ENCODE data around the gene FAM171A2. TPM values are rescaled to one million over a fixed set of nuclear protein-coding genes. Genes with fewer than 3 reads are reported as not detected.
"Not testable (repeated sequence)": the region's sequence is repeated elsewhere in the genome, so short reads cannot be mapped to it uniquely, and the experiment has no call there.

FAM171A2 gene
- total RNA-seq (2014; rRNA removed; shearing (Covaris generic)): 2.8 and 3.0 TPM in 2 replicates
- polyA plus RNA-seq (2014; cell fraction: nucleus; rRNA removed): 4.6 and 6.0 TPM in 2 replicates

DNA sequence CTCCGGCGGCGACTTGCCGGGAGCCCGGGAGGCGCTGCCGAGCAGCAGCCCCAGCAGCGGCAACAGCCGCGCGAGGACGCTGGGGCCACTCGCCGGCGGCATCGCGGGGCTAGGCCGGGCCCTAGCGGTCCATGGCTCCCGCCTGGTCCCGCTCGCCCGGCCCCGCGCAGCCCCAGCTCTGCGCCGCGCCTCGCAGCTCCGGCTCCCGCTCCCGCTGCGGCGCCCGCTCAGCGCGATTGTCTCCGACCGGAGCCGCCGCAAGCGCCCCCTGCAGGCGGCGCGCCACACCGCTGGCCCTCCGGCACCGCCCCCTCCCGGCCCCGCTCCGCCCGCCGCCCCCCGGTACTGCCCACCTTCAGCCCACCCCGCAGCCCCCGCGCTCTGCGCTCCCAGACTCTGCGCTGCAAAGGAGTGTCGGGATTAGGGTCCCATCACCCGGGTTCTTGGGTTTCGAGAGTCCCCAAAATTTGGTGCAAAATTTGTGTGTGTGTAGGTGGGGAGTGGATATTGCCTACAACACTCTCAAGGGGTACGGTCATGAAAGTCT is at the start of gene FAM171A2:
TSS of gene FAM171A2 (minus strand) at position 241 of the 547 bp plus-strand sequence. CDS start at position 102, 139 bp downstream.
- DNase-seq (ENCODE audit: extremely low read depth, low read depth): peak; percentile 46

DNA sequence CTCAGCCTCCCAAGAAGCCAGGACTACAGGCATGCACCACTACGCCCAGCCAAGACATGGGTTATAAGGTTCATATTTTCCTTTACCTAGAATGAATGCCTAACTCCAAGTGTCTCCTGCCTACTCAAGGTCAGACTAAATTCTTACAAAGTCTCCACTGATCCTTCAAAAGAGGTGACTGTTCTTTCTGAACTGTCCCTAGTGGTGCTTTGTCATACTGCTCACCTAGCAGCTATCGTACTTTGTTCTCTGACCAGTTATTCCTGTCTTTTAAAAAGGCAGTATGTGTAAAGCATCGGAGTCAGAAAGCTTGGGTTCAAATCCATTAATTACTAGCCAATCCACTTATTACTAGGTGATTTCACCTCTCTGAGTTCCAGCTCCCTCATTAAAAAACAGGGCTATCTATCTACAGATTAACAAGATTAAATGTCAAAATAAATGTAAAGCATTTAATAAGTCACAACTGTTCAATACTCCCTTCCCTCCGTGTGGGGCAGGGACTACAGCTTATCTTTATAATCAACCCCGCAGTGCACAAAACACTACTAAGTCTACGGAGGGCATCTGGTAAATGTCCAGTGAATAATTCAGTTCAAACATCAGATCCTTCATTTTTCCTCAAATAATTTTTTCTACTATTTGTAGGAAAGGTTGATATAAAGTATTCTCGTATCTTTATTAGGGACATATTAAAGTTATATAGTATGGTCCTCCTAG is 45.8 kb upstream of the FAM171A2 start:
- no peak for DNase-seq (ENCODE audit: extremely low read depth, low read depth)

DNA sequence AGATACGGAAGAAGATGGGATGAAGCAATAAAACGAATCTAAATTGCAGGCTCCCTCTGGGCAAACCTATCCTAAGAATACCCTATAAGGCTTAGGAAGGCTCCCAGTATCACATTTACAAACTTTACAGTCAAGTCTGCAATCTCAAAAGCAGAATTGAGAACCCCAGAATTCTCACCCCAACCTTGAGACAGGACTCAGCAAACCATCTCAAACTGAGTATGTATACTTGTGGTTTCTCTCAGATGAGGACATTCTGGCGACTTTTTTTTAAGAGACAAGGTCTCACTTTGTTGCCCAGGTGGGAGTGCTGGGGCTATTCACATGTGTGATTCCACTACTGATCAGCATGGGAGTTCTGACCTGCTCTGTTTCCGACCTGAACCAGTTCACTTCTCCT is 45.1 kb upstream of the FAM171A2 start:
- DNase-seq (ENCODE audit: extremely low read depth, low read depth): no peak

DNA sequence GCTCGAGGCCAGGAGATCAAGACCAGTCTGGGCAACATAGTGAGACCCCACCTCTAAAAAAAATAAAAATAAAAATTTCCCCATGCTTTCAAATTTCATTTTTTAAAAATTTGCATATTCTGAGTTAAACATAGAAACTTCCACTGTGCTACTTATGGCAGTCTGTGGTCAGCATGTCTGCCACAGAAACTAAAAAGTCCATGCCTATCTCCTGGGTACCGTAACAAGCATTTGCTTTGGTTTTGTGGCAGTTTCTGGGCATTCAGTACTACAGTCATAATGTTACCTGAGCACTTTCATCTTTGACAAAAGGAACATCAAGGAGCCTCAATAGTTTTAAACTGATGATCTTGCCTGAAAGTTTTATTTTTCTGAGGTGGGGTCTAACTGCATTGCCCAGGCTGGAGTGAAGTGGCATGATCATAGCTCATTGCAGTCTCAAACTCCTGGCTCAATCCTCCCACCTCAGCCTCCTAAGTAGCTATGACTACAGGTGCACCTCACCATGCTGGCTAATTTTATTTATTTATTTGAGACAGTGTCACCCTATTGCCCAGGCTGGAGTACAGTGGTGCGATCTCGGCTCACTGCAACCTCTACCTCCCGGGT is 39.0 kb upstream of the FAM171A2 start:
- no peak for DNase-seq (ENCODE audit: extremely low read depth, low read depth)

DNA sequence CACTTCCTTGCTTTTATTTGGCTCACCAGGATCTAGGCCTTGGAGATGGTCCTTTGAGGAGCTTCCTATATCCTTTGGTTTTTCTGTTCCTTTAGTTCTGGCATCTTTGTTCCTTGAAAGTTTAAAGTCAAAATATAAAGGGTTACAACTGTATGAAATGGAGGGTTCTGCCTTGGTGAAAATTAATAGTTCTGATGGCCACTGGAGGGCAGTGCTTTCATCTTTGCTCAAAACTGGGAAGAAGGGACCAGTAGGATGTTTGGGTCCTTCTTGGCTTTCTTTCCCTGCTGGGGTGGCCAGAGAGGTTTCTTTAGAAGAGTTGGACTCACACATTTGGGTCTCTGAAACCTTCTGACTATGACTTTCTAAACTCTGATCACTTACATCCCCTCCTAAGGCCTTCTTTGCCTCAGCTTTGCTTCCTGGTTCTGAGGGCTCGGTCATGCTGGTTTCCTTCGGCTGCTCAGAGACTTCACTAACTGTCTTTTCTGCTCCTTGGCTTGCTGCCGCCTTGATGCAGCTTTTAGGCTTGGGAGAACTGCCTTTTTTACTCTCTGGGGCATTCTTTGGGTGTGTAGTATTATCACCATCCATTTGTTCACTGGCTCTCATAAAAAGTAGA is 36.7 kb upstream of the FAM171A2 start:
- peak; percentile 19 for DNase-seq (ENCODE audit: extremely low read depth, low read depth)

DNA sequence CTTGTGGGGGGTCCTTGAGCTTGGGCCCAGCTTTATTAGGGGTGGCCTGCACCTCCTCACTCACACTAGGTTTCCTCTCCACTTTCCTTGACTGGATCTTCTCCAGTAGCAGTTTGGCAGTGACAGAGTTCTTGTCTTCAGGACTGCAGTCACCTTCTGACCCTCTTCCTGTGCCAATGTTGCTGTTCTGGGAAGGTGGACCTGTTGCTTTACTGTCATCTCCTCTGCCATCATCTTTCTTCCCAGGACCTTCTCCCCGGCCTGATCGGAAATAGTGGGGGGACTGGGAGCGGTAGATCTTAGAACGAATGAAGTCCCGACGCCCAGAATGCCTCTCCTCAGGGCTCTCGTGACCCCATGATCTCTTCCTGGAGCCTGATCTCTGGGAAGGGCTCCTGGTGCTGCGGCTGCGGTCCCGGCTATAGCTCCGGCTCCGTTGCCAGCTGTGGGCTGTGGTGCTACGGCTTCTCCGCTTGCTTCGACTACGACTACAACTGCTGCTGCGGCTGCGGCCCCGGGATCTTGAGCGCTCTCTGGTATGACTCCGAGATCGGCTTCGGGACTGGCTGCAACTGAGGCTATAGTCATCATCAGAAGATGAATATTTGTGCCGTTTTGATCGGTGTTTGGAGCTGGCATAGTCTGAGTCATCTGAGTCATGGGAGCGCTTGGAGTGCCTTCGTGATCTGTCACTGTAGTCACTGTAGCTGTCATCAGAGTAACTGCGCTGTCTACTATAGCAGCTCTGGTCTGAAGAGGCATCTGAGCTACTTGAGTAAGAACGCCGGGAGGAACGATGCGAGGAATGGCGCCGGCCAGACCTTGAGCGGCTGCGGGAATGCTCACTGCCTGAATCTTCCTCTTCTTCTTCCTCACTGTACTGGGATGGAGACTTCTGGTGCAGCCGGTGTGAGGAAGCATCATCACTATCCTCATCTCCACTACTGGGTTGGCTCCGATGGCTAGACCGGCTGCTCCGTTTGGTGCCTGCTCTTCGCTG is 35.3 kb upstream of the FAM171A2 start:
- no peak for DNase-seq (ENCODE audit: extremely low read depth, low read depth)

DNA sequence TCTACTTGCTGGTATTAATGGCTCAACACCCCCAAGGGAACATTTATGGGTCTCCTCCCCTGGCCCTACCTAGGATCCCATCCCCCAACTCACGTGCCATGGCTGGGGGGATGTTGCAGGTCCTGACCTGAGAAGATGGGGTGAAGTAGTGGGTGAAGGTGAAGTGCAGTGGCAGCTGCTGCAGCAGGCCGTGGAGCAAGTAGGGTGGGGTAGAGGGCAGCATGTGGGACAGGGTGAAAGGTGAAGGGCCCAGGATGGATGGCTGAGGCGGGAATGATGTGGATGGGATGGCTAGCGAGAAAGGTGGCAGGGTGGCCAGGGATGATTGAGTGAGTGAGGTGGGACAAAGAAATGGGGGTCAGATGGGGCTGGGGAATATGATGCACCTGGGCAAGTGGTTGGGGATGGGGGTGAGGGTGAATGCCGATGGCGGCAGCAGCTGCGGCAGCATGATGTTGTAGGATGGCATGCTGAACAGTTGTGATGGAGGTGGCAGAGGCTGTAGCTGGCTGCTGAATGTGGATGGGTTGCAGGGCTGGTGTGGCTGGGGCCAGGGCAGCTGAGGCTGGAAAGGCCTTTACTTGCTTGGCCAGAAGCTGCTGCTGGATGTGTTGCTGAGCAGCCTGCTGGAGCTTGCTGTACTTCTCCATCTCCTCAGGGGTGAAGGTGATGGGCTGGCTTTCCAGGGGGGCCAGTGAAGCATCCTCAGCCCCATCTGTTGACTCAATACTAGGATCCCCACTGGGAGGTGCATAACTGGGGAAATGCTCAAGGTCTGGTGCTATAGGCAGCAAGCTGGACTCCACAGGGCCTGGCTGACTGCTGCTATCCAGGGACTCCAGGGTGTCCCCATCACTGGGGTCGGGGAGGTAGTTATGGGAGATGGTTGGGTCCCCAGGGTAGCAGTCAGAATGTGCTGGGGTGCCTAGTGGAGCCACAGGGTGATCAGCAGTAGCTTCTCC is 34.1 kb upstream of the FAM171A2 start:
- no peak for DNase-seq (ENCODE audit: extremely low read depth, low read depth)

DNA sequence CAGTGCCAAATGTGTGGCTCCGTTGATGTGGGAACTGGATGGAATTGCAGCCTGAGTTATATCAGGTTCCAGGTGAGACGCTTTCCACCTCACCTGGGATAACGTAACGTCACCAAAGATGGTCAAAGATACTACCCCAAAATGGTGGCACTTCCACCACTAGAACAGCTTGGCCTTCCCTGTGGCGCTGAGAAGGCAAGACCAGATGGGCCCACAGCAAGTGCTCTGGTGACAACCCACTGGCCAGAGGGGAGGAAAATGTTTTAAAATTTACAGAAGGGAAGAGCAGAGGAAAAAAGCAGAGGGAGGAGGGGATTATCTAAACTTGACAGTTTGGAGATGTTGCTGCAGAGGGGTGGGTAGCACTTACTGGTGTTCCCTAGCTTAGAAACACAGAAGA is 33.3 kb upstream of the FAM171A2 start:
- DNase-seq (ENCODE audit: extremely low read depth, low read depth): no peak

DNA sequence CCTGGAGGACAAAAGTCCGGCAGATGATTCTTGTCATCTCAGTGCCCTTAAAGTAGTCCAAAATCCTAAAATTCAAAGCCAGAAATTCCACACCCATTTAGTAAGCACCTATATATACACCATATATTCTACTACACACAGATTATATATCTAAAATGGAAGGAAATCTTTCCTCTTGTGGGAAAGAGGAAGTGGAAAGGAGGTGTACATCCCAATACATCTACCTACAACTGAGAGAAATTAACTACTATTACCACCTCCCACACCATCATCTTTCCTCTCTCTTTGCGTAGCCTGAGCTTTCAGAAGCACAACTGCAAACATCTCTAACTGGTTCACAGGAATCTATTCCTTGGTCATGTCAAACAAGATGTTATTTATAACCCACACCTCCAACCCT is 31.2 kb upstream of the FAM171A2 start:
- no peak for DNase-seq (ENCODE audit: extremely low read depth, low read depth)

DNA sequence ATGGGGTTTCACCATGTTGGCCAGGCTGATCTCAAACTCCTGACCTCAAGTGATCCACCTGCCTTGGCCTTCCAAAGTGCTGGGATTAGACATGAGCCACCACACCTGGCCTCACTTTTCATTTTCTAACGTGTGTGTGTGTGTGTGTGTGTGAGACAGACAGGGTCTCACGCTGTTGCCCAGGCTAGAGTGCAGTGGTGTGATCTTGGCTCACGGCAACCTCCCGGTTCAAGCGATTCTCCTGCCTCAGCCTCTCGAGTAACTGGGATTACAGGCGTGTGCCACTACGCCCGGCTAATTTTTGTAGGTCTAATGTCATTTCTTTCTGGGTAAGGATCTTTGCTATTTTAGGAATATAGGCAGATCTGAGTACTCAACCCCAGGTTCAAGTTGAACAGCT is 30.5 kb upstream of the FAM171A2 start:
- not testable (repeated sequence) for DNase-seq (ENCODE audit: extremely low read depth, low read depth)

DNA sequence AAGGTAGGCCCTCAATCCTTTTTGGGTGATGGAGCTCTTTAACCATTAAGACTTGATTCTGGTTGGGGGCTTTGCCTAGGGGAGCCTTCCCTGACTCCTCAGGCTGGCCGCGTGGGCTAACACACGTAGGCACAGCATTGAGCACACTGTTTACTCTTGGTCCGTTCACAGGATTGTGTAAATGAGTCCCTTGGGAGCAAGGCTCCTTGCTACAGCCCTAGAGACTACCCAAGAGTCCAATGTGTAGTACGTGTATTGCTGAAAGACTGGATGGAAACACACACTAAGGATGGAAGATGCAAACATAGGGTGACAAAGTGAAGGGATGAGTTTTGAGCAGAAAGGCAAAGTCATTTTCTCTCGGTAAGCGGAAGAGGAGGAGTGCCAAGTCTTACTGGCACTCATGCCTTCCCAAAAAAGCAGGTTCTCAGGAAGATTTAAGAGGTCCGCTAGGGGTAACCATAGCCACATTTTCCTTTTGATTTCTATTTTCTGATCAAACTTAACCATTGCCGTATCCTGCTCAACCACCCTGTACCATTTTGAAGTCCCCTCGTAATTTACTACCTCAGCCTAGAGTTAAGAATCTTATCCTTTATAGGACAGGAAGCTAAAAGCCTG is 26.7 kb upstream of the FAM171A2 start:
- peak; percentile 80 for DNase-seq (ENCODE audit: extremely low read depth, low read depth)

DNA sequence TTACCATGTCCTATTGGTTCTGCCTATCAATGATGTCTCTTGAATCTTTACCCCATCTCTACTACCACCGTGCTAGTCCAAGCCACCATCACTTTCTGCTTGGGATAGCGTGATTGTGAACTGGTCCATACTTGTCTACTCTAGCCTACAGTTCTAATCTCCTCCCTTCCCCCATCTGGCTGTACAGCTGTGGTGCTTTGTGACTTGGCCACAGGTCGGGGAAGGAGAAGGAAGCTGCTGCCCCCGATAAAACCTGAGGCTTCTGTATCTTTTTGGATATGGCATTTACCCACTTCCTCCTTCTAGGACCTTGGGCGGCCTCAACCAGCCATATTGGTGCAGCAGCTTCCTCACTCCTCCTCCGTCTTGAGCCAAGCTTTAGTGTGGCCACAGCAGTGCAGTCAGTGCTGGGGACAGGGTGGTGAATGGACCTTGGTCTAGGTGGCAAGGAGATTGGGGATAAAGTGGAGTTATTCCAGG is 26.1 kb upstream of the FAM171A2 start:
- DNase-seq (ENCODE audit: extremely low read depth, low read depth): no peak

DNA sequence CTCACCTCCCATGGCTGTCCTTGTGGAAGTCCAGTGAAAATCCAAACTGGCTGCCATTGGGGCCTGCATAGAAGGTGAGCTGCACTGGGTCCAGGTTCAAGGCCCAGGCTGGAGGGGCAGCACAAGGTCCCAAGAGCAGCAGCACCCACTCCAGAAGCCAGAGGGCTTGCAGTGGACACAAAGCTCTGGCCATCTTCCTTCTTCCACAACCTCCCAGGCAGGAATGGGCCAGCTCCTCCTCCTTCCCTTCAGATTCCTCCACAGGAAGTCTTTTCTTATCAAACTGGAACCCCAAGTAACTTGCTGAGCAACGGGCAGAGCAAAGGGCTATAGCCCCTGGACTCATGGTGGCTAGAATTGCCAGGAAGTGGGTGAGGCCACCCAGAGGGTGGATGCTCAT is 25.6 kb upstream of the FAM171A2 start, which contains the start of gene ITGA2B:
TSS of gene ITGA2B (minus strand) at position 369 of the 400 bp plus-strand sequence. CDS start at position 193, 176 bp downstream.
- DNase-seq (ENCODE audit: extremely low read depth, low read depth): no peak

DNA sequence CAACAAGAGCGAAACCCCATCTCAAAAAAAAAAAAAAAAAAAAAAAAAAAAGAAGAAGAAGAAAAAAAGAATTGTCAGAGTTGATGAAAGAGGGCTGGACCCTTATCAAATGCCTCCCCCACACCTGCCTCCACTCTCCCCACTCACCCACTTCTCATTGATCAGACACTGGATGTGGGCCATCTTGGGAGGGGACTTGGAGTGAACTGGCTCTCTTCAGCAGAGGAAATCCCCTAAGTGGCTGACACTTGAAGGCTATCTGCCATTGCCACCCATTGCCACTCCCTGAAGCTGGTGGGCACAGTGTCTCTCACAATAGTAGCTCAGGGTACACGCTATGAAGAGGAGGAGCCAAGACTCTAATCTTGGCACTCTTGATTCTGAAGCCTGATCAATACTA is 24.2 kb upstream of the FAM171A2 start:
- no peak for DNase-seq (ENCODE audit: extremely low read depth, low read depth)

DNA sequence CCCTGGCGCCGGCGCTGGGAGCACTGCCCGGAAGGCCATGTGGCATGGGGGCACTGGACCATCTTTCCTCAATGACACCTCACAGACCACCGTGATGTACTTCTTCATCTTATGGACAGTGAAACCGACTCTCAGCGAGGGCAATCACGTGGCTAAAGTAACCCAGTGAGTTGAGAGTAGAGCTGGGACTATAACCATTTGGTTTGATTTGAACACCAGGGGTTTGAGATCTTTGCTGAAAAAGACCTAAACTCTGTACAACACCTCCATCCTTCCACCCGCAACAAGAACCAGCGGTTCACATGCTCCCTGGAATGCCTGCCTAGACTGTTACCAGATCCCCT is 22.5 kb upstream of the FAM171A2 start:
- DNase-seq (ENCODE audit: extremely low read depth, low read depth): no peak

DNA sequence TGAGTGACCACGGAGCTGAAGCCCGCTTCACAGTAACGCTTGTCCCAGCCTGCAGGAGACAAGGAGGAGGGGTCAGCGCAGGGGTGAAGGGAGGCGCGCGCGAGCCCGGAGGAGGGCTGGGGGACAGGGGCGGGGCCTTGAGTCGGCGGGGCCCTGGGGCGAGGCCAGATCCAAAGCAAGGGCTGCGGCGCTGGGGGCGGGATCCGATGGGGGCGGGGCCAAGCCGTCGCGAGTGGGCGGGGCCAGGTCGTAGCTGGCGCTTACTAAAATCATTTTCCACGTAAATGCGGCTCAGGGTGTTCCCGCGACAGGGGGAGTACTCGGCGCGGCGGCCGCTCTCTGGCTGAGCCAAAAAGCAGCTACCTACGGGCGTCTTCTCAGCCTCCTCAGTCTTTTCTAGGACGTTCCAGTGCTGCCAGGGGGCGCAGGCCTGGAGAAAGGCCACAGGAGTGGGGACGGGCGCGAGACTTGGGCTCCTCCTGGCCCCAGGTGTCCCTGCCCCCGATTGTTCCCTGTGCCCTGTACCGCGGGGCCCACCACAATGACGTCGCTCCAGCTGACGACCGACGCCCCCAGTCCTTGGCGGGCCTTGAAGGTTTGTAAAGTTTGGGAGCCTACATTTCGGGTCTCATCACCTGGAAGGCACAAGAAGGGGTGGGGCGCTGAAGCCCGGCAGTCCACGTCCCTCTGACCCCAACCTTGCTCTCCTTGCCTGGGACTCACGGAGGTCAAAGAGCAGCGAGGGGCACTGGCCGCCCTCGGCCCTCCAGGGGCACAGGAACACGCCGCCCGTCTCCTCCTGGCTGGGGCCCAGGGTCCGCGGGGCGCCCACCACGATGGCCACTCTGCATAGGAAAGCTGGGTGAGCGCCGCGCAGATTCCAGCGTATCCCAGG is 21.9 kb upstream of the FAM171A2 start:
- peak; percentile 67 for DNase-seq (ENCODE audit: extremely low read depth, low read depth)

DNA sequence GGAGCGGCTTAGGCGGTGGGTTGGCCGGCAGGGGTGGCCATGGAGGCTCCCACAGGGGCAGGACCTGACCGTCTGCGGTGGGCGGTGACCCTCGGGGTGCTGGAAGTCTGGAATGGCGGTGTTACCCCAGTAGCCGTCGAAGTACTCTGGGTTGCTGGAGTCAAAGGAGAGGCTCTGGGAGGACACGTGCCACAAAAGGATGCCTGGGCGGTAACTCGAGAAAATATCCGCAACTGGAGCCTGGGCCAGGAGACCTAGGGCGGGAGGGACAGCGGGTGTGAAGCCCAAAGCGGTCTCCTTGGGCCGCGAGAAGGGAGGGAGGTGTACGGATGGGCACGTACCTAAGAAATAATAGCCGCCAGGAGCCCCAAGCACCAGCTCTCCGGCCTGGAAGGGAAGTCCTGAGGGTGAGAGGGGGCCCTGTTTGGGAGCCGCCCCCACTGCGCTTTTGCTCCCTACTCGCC is 21.2 kb upstream of the FAM171A2 start:
- DNase-seq (ENCODE audit: extremely low read depth, low read depth): no peak

All from NCI-H460 (cell line).